Cardiac ventricle fibroblast (primary cell): ENCODE data around the gene PHF23. TPM values are rescaled to one million over a fixed set of nuclear protein-coding genes. Genes with fewer than 3 reads are reported as not detected.

Experiments used
- total RNA-seq: library from RNA; depleted of rRNA; stranded (reverse); fragments of >200 nt; gene quantifications from 2 replicates; pipeline ENCODE4 v1.2.3, GENCODE V29; 2015

Gene PHF23
- 38.6 and 48.0 TPM in 2 replicates for total RNA-seq

DNA sequence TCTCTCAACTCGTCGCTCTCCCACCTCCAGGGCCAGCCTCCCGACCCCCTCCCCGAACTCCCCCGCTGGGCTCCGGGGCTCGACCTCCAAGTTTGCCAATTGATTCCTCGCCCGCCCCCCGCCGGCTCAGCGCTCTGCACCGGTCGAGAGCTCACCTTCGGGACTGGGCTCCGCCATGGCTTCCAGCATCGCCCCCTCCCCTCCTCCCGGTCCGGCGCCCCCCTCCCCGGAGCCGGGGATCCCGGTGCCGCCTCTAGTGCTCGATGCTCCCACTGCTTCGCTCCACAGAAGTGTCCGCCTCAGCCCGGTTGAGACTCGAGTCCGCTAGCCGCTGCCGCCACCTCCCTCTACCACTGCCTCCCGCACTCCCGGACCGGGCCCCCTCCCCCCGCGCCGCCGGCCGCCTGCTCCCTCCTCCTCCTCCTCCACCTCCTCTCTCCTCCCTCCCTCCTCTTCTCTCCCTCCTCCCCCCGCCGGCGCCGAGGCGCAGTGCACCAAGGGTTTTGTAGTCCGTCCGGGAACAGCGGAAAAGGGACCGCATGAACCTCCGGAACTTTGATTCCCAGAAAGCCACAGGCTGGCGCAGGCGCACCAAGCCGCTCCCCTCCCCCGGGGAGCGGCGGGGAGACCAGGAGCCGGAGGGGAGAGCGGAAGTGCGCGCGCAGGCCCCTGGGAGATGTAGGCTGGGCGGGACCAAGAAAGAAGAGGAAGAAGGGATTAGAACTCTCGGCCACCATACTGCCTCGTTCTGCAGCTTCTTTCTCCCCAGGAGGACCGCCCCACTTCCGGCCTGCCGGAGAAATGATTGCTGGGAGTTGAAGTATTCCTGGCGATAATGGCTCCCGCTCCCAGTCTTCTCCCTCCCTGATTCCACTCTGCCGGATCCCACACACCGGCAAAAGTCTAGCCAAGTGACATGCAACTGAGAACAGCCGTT is at the start of gene PHF23:
PHF23 (minus strand) TSS at position 367 of the 937 bp plus-strand sequence; CDS start at position 189, 178 bp downstream.

GRCh38 chr17:7281074-7281952 is 42.1 kb upstream of the PHF23 start, which contains the start of gene SLC2A4:
Gene SLC2A4, plus strand, starts transcription at chr17:7281718. Its CDS starts 217 bp downstream, at chr17:7281935.

GRCh38 chr17:7262192-7262934 is 23.1 kb upstream of the PHF23 start, which contains the start of gene CLDN7:
Gene CLDN7, minus strand, starts transcription at chr17:7262478. Its CDS starts 435 bp downstream, at chr17:7262043.

DNA sequence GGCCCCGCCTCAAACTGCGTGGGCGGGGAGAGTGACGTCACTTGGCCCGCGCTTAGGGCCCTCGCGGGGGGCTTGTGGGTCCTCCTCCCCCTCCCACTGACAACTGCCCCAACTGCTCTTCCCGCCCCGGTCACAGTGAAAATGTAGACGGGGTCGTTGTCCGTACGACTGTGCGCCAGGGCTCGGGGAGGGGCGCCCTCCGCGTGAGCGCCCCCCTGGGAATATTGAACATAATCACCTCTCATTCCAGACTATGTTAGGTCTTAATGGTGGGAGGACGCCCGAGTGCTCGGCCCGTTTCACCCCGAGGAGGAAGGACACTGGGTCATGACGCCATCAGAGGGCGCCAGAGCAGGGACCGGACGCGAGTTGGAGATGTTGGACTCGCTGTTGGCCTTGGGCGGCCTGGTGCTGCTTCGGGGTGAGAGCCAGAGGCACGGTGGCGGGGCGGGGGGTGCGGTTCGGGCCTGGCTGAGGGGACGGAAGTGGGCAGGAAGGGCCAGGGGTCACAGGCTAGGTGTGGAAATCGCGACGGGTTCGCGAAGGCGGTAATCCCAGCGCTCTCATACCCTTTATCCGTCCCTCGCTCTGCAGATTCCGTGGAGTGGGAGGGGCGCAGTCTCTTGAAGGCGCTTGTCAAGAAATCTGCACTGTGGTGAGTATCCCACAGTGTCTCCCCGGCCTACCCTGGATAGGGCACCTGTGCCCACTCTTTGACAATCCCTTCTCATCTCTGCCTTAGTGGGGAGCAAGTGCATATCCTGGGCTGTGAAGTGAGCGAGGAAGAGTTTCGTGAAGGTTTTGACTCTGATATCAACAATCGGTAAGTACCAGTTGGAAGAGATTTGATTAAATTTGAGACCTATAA is 13.2 kb upstream of the PHF23 start, which contains the start of gene ELP5:
ELP5 (plus strand) TSS at position 40 of the 868 bp plus-strand sequence; CDS start at position 376, 336 bp downstream.

GRCh38 chr17:7251661-7252175 is 12.5 kb upstream of the PHF23 start, which contains the start of gene CTDNEP1:
Gene CTDNEP1, minus strand, starts transcription at chr17:7251734. Its CDS starts 438 bp downstream, at chr17:7251296.

GRCh38 chr17:7241783-7242716 is 2.8 kb upstream of the PHF23 start, which contains the start of gene GABARAP:
Gene GABARAP, minus strand, starts transcription at chr17:7242449. Its CDS starts 119 bp downstream, at chr17:7242330.

GRCh38 chr17:7234083-7234951 is 4.9 kb downstream of the PHF23 start, which contains the start of gene DVL2:
Gene DVL2, minus strand, starts transcription at chr17:7234517. Its CDS starts 255 bp downstream, at chr17:7234262.

GRCh38 chr17:7219812-7220592 is 19.3 kb downstream of the PHF23 start, which contains the start of the genes ACADVL and DLG4:
Gene ACADVL, plus strand, starts transcription at chr17:7219938. Its CDS starts 47 bp downstream, at chr17:7219985.
Gene DLG4, minus strand, starts transcription at chr17:7219836.

Other genes with a start within 250 kb of the PHF23 start
- gene ALOX12, start 243.4 kb downstream of the PHF23 start, total RNA-seq, result not detected in 2 replicates
- gene RNASEK, start 226.8 kb downstream of the PHF23 start, total RNA-seq, result 162 and 214 TPM in 2 replicates
- 1.9 and 2.6 TPM in 2 replicates for gene BCL6B, start 216.4 kb downstream of the PHF23 start, total RNA-seq
- 0.06 and 0.98 TPM in 2 replicates for gene SLC16A13, start 203.4 kb downstream of the PHF23 start, total RNA-seq
- gene SLC16A11, start 195.4 kb downstream of the PHF23 start, total RNA-seq, result not detected in 2 replicates
- 0.24 TPM in 1 of 2 replicates, not detected in the other for gene CLEC10A, start 159.2 kb downstream of the PHF23 start, total RNA-seq
- not detected in 2 replicates for gene ASGR2, start 124.6 kb downstream of the PHF23 start, total RNA-seq
- gene ASGR1, start 60.1 kb downstream of the PHF23 start, total RNA-seq, result 0.24 and 0.25 TPM in 2 replicates
- 17.7 and 21.6 TPM in 2 replicates for gene DLG4, start 19.6 kb downstream of the PHF23 start, total RNA-seq
- gene ACADVL, start 19.5 kb downstream of the PHF23 start, total RNA-seq, result 281 and 473 TPM in 2 replicates
- gene DVL2, start 4.9 kb downstream of the PHF23 start, total RNA-seq, result 31.5 and 44.1 TPM in 2 replicates
- 318 and 677 TPM in 2 replicates for gene GABARAP, start 3.0 kb upstream of the PHF23 start, total RNA-seq
- 78.3 and 99.5 TPM in 2 replicates for gene CTDNEP1, start 12.3 kb upstream of the PHF23 start, total RNA-seq
- gene ELP5, start 12.8 kb upstream of the PHF23 start, total RNA-seq, result 30.1 and 41.1 TPM in 2 replicates
- 2.0 TPM in 1 of 2 replicates, not detected in the other for gene CLDN7, start 23.0 kb upstream of the PHF23 start, total RNA-seq
- 0.05 TPM in 1 of 2 replicates, not detected in the other for gene SLC2A4, start 42.3 kb upstream of the PHF23 start, total RNA-seq
- 0.06 TPM in 1 of 2 replicates, not detected in the other for gene YBX2, start 55.2 kb upstream of the PHF23 start, total RNA-seq
- 259 and 332 TPM in 2 replicates for gene EIF5A, start 68.2 kb upstream of the PHF23 start, total RNA-seq
- gene GPS2, start 75.9 kb upstream of the PHF23 start, total RNA-seq, result 29.9 and 34.0 TPM in 2 replicates
- 6.4 and 12.7 TPM in 2 replicates for gene NEURL4, start 89.9 kb upstream of the PHF23 start, total RNA-seq
- gene ACAP1, start 97.1 kb upstream of the PHF23 start, total RNA-seq, result 0.73 TPM in 1 of 2 replicates, not detected in the other
- gene KCTD11, start 112.7 kb upstream of the PHF23 start, total RNA-seq, result 11.9 and 14.6 TPM in 2 replicates
- gene TMEM95, start 115.7 kb upstream of the PHF23 start, total RNA-seq, result not detected in 2 replicates
- gene TNK1, start 141.6 kb upstream of the PHF23 start, total RNA-seq, result 0.05 TPM in 1 of 2 replicates, not detected in the other
- 48.7 and 57.0 TPM in 2 replicates for gene PLSCR3, start 155.1 kb upstream of the PHF23 start, total RNA-seq
- gene TMEM256, start 164.6 kb upstream of the PHF23 start, total RNA-seq, result 42.9 and 68.5 TPM in 2 replicates
- gene NLGN2, start 168.4 kb upstream of the PHF23 start, total RNA-seq, result 20.6 and 23.5 TPM in 2 replicates
- not detected in 2 replicates for gene SPEM1, start 180.9 kb upstream of the PHF23 start, total RNA-seq
- gene SPEM2, start 186.2 kb upstream of the PHF23 start, total RNA-seq, result not detected in 2 replicates
- gene SPEM3, start 189.4 kb upstream of the PHF23 start, total RNA-seq, result not detected in 2 replicates
- 0.62 and 2.1 TPM in 2 replicates for gene TMEM102, start 196.0 kb upstream of the PHF23 start, total RNA-seq
- 1.1 and 1.2 TPM in 2 replicates for gene FGF11, start 200.1 kb upstream of the PHF23 start, total RNA-seq
- gene CHRNB1, start 205.6 kb upstream of the PHF23 start, total RNA-seq, result 2.5 and 4.8 TPM in 2 replicates
- gene ZBTB4, start 240.2 kb upstream of the PHF23 start, total RNA-seq, result 25.5 and 32.9 TPM in 2 replicates
- gene SLC35G6, start 242.0 kb upstream of the PHF23 start, total RNA-seq, result not detected in 2 replicates
- 67.3 and 74.0 TPM in 2 replicates for gene POLR2A, start 244.9 kb upstream of the PHF23 start, total RNA-seq